ENCODE measurements around the gene ZNF66. TPM values are rescaled to one million over a fixed set of nuclear protein-coding genes. Genes with fewer than 3 reads are reported as not detected.
"Not testable (repeated sequence)": the region's sequence is repeated elsewhere in the genome, so short reads cannot be mapped to it uniquely, and the experiment has no call there.

ZNF66 gene
- total RNA-seq (1 to 10 TPM; 2.2 to 4.5 (median 2.9) TPM), polyA plus RNA-seq (1 to 10 TPM; 1.4 to 2.7 TPM)

DNA sequence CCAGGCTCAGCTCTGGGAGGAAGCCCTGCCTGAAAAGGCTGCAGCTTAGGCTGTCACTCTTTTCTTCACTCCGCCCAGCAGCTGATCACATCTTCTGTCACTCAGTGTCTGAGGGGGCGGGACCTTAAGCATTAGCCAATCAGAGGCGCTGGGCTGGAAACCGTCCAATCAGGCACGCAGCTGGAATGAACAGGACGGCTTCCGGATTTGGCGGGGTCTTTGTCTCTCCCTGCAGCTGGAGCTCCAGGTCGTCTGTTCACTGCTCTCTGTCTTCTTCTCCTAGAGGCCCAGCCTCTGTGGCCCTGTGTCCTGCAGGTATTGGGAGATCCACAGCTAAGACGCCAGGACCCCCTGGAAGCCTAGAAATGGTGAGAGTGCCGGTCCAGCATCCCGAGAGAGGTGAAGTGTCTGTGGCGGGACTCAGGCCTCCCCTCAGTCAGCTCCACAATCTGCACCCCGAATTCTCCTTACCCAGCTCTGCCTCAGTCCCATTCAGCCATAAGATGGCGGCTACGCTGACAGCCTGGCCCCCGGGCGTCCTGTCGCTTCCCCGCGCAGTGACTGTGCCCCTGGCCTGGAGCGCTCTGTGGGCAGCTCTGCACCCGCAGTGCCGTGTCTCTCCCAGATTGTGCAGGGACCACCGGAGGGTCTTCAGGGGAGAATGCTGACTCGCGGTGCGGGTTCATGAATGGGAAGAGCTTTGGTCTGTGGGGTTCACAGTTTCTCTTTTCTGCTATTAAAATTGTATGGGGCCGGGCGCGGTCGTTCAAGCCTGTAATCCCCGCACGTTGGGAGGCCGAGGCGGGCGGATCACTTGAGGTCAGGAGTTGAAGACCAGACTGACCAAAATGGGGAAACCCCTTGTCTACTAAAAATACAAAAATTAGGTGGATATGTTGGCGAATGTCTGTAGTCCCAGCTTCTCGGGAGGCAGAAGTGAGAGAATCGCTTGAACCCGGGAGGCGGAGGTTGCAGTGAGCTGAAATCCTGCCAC, at the start of gene ZNF66:
TSS of gene ZNF66 (plus strand) at position 222 of the 994 bp plus-strand sequence. CDS start at position 366, 144 bp downstream.
- Histone ChIP-seq H3K4me1 (peaks cover 0 to 5% (median 0%) of the 10 kb centered on the region in 3 donors), H3K36me3 (no peaks in the 10 kb centered on the region), H3K27ac (peak within 1 kb of the TSS in 3 of 4 donors; percentile 35 to 68 (median 51)), H3K27me3 (no peaks in the 10 kb centered on the region), H3K4me3 (peak within 1 kb of the TSS; percentile 56 to 87 (median 80)), H3K9me3 (no peaks in the 10 kb centered on the region)
- DNase-seq: peak; percentile 96 to 99 (median 98)
- ATAC-seq: peak; percentile 99 to 100 (median 99)
- intact Hi-C loops (cut with DNase I): no loop called here
- WGBS, 2 donors: 1 to 3% methylated on average over 42 of the region's 42 CpGs
- TF ChIP-seq, protein P1, sequence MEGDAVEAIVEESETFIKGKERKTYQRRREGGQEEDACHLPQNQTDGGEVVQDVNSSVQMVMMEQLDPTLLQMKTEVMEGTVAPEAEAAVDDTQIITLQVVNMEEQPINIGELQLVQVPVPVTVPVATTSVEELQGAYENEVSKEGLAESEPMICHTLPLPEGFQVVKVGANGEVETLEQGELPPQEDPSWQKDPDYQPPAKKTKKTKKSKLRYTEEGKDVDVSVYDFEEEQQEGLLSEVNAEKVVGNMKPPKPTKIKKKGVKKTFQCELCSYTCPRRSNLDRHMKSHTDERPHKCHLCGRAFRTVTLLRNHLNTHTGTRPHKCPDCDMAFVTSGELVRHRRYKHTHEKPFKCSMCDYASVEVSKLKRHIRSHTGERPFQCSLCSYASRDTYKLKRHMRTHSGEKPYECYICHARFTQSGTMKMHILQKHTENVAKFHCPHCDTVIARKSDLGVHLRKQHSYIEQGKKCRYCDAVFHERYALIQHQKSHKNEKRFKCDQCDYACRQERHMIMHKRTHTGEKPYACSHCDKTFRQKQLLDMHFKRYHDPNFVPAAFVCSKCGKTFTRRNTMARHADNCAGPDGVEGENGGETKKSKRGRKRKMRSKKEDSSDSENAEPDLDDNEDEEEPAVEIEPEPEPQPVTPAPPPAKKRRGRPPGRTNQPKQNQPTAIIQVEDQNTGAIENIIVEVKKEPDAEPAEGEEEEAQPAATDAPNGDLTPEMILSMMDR (IDR thresholded peaks at IDR 0.05): no peak
- peak; percentile 94 for FAIRE-seq

DNA sequence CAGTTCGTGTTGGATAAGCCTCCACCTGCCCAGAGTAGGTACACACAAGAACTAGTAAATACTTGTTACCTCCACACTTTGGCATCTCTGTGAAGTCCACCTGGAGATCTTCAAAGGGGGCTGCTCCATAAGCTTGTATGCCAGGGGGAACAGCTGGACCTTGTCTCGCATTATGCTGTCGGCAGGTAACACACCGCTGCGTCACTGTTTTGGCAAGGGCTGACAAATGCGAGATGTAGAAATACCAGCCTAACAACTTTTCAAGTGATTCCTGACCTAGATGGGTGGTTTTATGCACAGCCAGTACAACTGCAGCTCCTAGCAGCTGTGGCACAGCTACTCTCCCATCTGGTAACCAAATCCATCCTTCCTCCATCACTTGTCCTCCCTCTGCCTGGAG, 25.9 kb upstream of the ZNF66 start:
- ATAC-seq; FAIRE-seq; intact Hi-C loops (cut with DNase I); H3K36me3 ChIP-seq; H3K4me1 ChIP-seq; H3K27me3 ChIP-seq; H3K9me3 ChIP-seq: not testable (repeated sequence)
- DNase-seq: peak; percentile 61 to 81 (median 77)
- 16 to 32% methylated on average over 6 of the region's 6 CpGs for WGBS, 2 donors
- Histone ChIP-seq H3K27ac (peak overlapping the region in 2 of 4 donors; percentile 69 to 86), H3K4me3 (peak overlapping the region in 2 of 4 donors; percentile 16 to 36)

DNA sequence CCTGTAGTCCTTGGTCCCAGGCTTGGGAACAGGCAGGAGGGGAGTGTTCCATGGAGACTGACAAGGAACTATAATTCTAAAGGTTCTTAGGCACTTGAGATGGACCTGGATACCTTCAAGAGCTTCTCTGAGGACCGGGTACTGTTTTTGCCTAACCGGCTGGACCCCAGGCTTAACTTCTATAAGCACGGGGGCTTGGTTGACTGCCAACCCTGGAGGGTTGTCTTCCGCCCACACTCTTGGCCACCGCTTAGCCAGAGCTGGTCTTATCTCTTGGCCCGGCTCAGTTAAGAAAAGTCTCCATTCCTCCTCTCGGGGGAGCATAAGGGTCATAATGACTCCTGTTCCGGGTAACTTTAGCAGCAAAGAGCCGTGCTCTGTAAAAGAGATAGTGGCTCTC, 23.8 kb upstream of the ZNF66 start:
- H3K27me3 ChIP-seq; H3K4me3 ChIP-seq; H3K4me1 ChIP-seq; H3K27ac ChIP-seq; intact Hi-C loops (cut with DNase I); H3K36me3 ChIP-seq; H3K9me3 ChIP-seq; DNase-seq; FAIRE-seq; ATAC-seq: not testable (repeated sequence)
- WGBS, 2 donors: 73 to 81% methylated on average over 9 of the region's 9 CpGs

DNA sequence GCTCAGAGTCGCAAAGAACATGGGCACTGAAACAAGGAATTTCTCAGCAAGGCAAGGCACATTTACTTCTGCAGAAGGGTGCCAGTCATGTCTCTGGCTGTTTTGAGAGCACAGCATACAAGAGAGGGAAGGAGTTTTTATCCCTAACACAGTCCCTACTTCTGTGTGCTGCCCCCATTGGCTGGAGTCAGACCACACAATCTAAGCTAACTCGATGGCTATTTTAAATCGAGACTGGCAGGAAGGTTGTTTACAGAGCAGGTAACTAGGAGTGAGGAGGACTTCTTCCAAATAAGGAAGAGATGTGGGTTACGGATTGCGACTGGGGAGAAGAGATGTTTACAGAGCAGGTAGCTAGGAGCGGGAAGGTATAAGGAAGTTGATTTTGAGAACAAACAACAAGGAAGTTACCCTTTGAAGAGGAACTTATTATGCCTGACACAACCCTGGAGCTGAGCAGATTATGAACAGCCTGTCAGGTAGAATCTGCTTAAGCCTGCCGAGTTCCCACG, 6.8 kb upstream of the ZNF66 start:
- not testable (repeated sequence) for DNase-seq

DNA sequence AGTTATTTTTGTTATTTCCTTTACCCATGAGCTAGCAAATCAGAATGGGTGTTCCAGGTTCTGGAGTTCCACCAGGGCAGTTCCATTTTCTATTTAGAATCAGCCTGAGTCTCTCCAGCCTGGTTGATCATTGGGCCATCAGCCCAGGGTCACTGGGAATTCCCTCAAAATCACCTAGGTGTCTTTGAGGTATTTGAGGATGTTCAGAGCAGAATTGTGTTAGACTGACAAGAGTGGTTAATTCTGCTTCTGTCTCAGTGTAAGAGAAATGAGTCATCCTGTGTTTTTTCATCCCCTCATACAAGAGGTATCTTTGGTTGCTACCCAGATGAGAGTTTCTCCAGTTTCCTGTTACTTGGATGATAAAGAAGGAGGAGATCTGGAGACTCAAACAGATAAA, 11.7 kb downstream of the ZNF66 start:
- no peak for DNase-seq
- no peak for ATAC-seq
- Histone ChIP-seq H3K36me3 (peaks cover 0 to 6% (median 0%) of the 10 kb centered on the region in 3 donors), H3K27me3 (no peaks in the 10 kb centered on the region), H3K27ac (no peak overlapping the region), H3K4me3 (no peak overlapping the region), H3K9me3 (no peaks in the 10 kb centered on the region), H3K4me1 (peaks cover 0 to 6% (median 5%) of the 10 kb centered on the region in 3 donors)
- TF ChIP-seq, protein P1 (IDR thresholded peaks at IDR 0.05): no peak
- FAIRE-seq: no peak
- intact Hi-C loops (cut with DNase I): no loop called here

More for the DNA sequence above, 6.8 kb upstream of the ZNF66 start:
- H3K4me1 ChIP-seq; H3K36me3 ChIP-seq; FAIRE-seq; H3K4me3 ChIP-seq; H3K27me3 ChIP-seq; H3K27ac ChIP-seq; H3K9me3 ChIP-seq; intact Hi-C loops (cut with DNase I): not testable (repeated sequence)
- 69 to 81% methylated on average over 8 of the region's 8 CpGs for WGBS, 2 donors
- ATAC-seq: peak in 1 of 4 donors; percentile 55

DNA sequence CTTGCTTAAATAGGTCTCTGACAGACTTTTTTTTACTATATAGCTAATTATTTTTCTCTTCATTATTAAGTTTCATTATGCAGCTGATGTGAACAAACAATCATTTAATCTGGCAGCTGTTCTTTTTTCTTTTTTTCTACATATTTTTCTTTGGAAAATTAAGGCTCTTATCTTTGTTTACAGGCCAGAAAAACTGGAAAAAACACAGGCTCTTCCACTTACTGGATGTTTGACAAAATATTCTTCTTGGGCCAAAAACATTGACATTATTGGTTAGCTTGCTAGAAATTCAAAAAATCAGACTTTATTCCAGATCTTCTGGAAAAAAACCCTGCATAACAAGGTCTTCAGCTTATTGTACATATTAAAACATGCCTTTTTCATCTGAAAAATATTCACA, 15.7 kb downstream of the ZNF66 start:
- peaks cover 0 to 6% (median 5%) of the 10 kb centered on the region in 3 donors for H3K4me1 ChIP-seq
- no peak overlapping the region for H3K27ac ChIP-seq
- H3K27me3 ChIP-seq: no peaks in the 10 kb centered on the region
- peak; percentile 23 for FAIRE-seq
- ATAC-seq: no peak
- intact Hi-C loops (cut with DNase I): no loop called here
- peaks cover 0 to 8% (median 7%) of the 10 kb centered on the region in 3 donors for H3K36me3 ChIP-seq
- no peak for DNase-seq
- no peaks in the 10 kb centered on the region for H3K9me3 ChIP-seq
- TF ChIP-seq, protein P1 (IDR thresholded peaks at IDR 0.05): no peak
- no peak overlapping the region for H3K4me3 ChIP-seq

DNA sequence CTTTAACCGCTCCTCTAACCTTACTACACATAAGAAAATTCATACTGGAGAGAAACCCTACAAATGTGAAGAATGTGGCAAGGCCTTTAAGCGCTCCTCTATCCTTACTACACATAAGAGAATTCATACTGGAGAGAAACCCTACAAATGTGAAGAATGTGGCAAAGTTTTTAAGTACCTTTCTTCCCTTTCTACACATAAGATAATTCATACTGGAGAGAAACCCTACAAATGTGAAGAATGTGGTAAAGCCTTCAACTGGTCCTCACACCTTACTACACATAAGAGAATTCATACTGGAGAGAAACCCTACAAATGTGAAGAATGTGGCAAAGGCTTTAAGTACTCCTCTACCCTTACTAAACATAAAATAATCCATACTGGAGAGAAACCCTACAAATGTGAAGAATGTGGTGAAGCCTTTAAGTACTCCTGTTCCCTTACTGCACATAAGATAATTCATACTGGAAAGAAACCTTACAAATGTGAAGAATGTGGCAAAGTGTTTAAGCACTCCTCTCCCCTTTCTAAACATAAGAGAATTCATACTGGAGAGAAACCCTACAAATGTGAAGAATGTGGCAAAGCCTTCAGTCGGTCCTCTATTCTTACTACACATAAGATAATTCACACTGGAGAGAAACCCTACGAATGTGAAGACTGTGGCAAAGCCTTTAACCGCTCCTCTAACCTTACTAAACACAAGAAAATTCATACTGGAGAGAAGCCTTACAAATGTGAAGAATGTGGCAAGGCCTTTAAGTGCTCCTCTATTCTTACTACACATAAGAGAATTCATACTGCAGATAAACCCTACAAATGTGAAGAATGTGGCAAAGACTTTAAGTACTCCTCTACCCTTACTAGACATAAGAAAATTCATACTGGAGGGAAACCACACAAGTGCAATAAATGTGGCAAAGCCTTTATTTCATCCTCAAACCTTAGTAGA, 30.5 kb downstream of the ZNF66 start:
- intact Hi-C loops (cut with DNase I); H3K36me3 ChIP-seq; FAIRE-seq; H3K4me1 ChIP-seq; H3K4me3 ChIP-seq; H3K27ac ChIP-seq; H3K27me3 ChIP-seq; DNase-seq; ATAC-seq: not testable (repeated sequence)
- peaks cover 0 to 14% (median 5%) of the 10 kb centered on the region in 4 donors for H3K9me3 ChIP-seq
- WGBS, 2 donors: 92 to 97% methylated on average over 5 of the region's 5 CpGs

Measured in pancreas (tissue), 10 donors.